Retina (tissue), 1 donor: ENCODE measurements around the gene PRODH2.
A peak's percentile ranks its signal among the peaks of the same experiment; 100 is the strongest.
"Not testable (repeated sequence)": the region's sequence is repeated elsewhere in the genome, so short reads cannot be mapped to it uniquely, and the experiment has no call there.

Experiments
- DNase-seq: peaks from one replicate; pipeline ENCODE4 v3.0.0-alpha.2; 2016

The PRODH2 gene

DNA sequence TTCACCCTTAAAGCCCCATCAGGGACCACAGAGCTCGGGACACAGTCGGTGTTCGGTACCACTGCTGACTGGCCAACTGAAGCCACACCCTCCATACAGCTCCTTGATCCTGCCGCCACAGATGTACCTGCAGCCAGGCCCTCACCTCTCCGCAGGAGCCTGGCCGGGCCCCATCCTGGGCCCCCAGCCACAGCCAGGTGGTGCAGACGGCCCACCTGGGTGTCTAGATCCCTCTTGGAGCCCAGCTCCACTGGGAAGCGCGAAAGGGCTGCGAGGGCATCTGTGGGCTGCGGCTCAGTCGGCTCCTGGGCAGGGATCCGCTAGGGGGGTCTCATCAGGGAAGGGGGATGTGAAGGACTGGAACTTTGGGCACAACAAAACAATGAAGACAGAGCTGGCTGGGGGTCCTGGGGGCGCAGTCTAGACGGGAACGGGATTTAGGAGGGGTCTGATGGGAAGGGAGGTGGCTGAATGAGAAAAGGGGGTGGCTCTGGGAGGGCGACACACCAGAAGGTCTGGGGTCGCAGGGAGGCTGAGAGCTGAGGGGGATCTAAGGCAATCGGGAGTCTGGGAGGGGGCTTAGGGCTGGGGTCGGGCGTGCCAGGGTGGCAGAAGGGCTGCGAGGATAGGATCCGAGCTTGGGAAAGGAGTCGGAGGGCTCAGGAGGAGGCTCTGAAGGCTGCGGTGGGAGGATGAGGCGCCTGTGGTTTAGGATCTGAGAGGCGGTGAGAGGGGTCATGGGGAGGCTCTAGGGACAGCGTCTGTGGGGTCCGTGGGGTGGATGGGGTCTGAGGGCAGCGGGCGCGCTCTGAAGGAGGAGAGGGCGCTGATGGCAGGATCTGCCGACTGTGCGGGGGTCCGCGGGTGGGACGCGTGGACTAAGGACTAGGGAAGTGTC lies 15.8 kb downstream of the PRODH2 start:
- DNase-seq = no peak

DNA sequence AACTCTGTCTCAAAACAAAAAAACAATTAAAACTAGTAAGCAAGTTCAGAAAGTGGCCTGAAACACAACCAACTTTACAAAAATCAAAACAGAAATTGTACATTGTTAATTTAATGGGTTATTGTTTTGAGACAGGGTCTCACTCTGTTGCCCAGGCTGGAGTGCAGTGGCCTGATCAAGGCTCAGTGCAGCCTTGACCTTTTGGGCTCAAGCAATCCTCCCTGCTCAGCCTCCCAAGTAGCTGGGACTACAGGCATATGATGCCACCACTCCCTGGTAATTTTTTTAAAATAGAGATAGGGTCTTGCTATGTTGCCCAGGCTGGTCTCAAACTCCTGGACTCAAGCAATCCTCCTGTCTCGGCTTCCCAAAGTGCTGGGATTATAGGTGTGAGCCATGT lies 17.1 kb downstream of the PRODH2 start:
- DNase-seq = not testable (repeated sequence)

- no peak for DNase-seq
These were observed 19.1 kb downstream of the PRODH2 start for GRCh38 chr19:35793381-35794165.

DNA sequence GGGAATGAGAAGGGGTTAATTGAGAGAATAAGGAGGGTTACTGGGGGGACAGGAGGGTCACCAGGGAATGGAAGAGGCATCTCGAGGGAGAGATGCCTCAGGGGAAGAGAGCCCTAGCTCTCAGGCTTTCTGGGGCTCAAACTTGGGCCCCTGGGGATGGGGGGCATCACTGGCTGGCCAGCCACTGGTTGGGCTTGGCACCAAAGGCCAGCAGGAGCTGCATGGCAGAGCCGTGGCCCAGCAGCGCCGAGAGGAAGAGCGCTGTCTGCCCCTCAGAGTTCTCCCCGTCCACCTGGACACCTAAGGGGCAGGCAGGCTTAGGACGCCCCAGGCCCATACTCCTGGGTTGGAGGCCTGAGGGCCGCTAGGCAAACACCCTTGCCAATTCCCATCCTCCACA lies 19.8 kb downstream of the PRODH2 start:
- DNase-seq = no peak

GRCh38 chr19:35792312-35792711 lies 20.3 kb downstream of the PRODH2 start:
- no peak for DNase-seq

- DNase-seq = no peak
These were observed 20.8 kb downstream of the PRODH2 start for GRCh38 chr19:35791814-35792279.

GRCh38 chr19:35790981-35791813 lies 21.4 kb downstream of the PRODH2 start:
- DNase-seq = peak; percentile 43

DNA sequence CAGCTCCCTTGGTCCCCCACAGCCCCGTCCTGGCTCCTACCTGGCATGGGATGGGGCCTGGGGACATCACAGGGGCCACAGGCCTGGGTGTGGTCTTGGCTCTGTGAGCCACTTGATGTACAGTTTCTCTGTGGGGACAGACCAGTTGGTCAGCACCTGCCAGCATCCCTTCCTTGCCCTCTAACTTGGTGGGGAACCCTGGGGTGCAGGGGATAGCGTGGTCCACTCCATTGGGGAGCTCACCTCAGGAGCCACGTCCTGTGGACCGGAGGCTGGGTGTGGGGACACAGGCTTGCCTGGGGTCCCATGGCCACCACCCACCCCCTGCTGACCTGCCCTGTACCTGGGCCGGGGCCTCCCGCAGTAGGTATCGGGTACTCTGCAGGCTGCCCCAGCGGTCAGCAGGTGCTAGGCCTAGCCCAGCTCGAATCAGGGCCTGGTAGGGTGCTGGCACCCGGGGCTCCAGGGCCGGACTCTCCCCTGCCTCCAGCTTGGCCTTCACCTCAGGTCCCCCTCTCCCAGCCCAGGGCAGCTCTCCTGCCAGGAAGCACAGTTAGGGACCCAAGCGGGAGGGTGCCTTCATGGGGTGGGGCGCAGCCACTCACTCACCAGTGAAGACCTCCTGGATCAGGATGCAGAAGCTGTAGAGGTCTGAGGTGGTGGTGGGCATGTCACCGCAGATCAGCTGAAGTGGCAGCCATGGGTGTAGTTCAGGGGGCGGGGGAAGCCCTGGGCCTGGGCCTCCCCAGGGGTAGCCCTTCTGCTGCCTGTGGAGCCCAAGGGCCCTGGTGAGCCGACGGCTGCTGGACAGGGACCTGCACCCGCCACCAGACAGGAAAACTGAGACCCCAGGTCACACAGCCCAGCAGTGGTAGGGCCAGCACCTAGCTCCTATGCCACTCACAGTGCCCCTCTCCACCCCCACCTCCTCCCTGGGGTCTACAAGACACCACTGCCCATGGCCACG lies 22.4 kb downstream of the PRODH2 start:
- DNase-seq = no peak

DNA sequence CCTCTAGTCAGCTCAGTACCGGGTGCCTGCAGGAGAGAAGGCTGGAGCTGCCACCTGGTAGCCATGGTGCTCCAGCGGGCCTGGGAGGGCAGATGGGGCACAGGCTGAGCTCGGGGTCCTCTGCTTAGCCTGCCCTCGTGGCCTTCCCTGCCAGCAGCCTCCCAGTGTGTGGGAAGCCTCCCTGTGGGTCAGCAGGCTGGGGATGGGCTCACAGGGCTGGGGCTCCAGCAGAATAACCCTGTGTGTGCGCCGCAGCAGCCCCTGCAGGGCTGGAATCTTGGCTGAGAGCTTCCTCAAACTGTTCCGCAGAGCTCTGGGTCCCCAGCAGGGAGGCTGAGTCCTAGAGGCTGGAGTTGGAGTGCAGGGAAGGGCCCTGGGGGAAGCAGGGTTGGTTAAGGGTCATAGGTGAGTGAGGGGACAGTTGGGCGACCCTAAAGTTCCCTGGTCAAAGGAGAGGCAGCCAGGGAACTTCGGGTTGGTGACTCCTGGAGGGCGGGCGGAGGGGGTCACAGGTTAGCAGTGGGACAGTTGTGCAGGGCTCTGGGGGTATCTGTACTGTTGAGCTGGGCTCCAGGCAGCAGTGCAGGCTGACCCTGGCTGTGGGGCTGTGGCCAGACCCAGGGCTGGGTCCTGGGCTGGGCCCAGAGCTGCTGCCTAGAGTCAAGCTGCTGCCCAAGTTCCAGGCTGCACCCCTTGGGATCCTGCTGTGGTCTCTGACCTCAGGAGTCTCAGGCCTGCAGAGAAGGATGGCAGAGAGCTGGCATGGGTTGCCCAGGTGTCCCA lies 23.3 kb downstream of the PRODH2 start:
- no peak for DNase-seq

DNA sequence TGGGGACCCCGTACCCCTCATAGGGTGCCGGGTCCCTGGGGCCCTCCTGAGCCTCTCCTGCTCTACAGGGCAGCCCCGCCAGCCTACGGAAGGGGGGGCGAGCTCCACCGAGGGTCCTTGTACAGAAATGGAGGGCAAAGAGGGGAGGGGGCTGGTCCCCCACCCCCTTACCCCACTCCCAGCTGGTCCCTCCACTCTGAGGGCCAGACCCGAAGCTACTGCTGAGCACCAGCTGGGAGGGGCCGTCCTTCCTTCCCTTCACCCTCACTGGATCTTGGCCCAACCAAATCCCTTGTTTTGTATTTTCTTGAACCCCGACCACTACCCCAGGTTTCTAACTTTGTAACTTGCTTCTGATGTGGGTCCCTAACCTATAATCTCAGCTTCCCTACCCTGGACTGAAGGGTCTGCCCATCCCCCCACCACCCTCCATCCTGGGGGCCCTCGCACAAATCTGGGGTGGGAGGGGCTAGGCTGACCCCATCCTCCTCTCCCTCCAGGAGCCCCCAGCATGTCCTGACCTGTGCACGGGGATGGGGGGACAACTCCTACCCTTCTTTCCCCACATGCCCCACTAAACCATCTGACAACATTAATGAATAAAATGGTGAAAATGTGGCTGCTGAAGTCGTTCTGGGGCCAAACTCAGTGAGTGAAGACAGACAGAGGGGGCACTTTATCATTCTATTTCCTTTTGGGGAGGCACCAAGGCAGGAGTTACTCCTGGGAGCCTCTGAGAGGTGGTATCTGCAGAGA lies 24.3 kb downstream of the PRODH2 start:
- no peak for DNase-seq

DNA sequence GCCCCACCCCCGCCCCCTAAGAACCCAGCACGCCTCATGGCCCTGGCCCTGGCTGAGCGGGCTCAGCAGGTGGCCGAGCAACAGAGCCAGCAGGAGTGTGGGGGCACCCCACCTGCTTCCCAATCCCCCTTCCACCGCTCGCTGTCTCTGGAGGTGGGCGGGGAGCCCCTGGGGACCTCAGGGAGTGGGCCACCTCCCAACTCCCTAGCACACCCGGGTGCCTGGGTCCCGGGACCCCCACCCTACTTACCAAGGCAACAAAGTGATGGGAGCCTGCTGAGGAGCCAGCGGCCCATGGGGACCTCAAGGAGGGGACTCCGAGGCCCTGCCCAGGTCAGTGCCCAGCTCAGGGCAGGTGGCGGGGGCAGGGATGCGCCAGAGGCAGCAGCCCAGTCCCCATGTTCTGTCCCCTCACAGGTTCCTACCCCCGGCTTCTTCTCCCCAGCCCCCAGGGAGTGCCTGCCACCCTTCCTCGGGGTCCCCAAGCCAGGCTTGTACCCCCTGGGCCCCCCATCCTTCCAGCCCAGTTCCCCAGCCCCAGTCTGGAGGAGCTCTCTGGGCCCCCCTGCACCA lies 25.3 kb downstream of the PRODH2 start:
- DNase-seq = no peak

GRCh38 chr19:35786299-35787160 lies 26.1 kb downstream of the PRODH2 start:
- DNase-seq = no peak

- no peak for DNase-seq
These were observed 27.4 kb downstream of the PRODH2 start for GRCh38 chr19:35785339-35785627.

- no peak for DNase-seq
These were observed 27.9 kb downstream of the PRODH2 start for GRCh38 chr19:35784503-35785338.

DNA sequence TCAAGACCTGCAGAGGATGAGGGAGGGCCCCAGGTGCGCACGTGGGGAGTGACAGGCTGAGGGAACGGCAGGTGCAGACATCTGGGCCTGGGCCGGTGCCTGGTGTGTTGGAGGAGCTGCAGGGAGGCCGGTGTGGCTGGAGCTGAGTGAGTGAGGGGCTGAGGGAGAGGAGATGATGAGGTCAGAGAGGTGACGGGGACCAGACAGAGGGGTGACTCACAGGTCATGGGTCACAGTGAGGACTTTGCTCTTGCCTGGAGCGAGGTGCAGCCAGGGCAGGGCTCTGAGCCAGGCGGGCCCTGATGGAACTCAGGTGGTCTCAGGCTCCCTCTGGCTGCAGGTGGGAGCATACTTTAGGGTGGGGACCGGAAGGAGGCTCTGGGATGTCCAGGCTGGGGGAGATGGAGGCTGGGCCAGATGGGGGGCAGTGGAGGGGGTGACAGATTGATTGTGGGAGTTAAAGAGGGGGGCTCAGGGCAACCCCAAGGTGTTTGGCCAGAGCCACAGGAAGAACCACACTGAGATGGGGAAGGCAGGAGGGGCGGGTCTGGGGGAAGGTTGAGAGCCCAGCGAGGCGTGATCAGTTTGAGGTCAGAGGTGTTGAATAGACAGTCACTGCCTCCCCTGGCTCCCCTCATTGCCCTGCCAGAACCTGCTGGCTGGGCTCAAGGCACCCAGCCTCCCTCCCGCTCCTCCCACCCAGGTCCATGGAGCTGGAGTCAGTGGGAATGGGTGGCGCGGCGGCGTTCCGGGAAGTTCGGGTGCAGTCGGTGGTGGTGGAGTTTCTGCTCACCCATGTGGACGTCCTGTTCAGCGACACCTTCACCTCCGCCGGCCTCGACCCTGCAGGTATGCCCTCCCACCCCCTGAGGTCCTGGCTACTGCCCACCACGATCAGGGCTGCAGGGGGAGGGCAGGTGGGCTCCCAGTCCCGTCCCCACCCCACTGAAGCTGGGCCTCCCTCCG lies 28.9 kb downstream of the PRODH2 start:
- DNase-seq = no peak

- no peak for DNase-seq
These were observed 30.1 kb downstream of the PRODH2 start for GRCh38 chr19:35782589-35782988.

DNA sequence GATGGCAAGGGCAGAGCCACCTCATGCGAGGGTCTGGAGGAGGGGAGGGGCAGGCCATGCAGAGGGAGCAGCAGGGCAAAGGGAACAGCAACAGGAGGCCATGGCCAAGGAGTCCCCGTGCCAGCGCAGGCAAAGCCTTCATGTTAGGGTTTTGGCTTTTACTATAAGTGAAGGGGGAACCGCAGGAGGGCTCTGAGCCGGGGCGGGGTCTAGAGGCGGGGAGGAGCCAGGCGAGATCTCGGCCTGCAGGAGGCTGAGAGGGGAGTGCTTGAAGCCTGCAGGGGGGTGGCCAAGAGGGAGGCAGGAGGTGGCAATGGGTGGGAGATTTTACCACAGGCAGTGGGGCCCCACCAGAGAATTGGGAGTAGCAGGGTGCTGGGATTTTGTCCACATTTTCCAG lies 31.0 kb downstream of the PRODH2 start:
- DNase-seq = no peak
